DND-41 (cell line): ENCODE measurements around the gene COG3.

ENCODE experiments used
- EZH2 ChIP-seq: IDR thresholded peaks from 3 replicates; pipeline ENCODE4 v1.6.1; 2012; ENCODE audit warnings: borderline replicate concordance, low read depth, mild to moderate bottlenecking, moderate library complexity, low read length, inconsistent platforms; ENCODE audit not compliant: severe bottlenecking
- TF ChIP-seq, protein P1 (sequence below): IDR thresholded peaks from 2 replicates; pipeline ENCODE4 v1.5.1; 2012; ENCODE audit warnings: borderline replicate concordance, low read length, moderate library complexity, mild to moderate bottlenecking; ENCODE audit not compliant: poor library complexity, severe bottlenecking; ENCODE audit errors: extremely low read depth

- TF ChIP-seq, protein P1, sequence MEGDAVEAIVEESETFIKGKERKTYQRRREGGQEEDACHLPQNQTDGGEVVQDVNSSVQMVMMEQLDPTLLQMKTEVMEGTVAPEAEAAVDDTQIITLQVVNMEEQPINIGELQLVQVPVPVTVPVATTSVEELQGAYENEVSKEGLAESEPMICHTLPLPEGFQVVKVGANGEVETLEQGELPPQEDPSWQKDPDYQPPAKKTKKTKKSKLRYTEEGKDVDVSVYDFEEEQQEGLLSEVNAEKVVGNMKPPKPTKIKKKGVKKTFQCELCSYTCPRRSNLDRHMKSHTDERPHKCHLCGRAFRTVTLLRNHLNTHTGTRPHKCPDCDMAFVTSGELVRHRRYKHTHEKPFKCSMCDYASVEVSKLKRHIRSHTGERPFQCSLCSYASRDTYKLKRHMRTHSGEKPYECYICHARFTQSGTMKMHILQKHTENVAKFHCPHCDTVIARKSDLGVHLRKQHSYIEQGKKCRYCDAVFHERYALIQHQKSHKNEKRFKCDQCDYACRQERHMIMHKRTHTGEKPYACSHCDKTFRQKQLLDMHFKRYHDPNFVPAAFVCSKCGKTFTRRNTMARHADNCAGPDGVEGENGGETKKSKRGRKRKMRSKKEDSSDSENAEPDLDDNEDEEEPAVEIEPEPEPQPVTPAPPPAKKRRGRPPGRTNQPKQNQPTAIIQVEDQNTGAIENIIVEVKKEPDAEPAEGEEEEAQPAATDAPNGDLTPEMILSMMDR = no peak
- TF ChIP-seq EZH2 = no peak
Measured at GRCh38 chr13:45472171-45472705, 7.5 kb downstream of the COG3 start.
